Liver (tissue), 3 donors: Measurements from ENCODE around the gene UNG.

Experiments
- HNF4G ChIP-seq: IDR thresholded peaks from 2 replicates; pipeline ENCODE4 v1.6.1; 2016; ENCODE audit warnings: antibody characterized with exemption
- MAX ChIP-seq: IDR thresholded peaks from 2 replicates; pipeline ENCODE4 v1.6.1; 2016; ENCODE audit warnings: antibody characterized with exemption
- RAD21 ChIP-seq, 2 donors: IDR thresholded peaks; 2 replicates each; pipeline ENCODE4 v1.6.1; 2016; ENCODE audit warnings: antibody characterized with exemption in 2 of 2, mild to moderate bottlenecking in 2 of 2
- REST ChIP-seq: IDR thresholded peaks from 2 replicates; pipeline ENCODE4 v1.6.1; 2016; ENCODE audit warnings: antibody characterized with exemption, mild to moderate bottlenecking
- SP1 ChIP-seq: IDR thresholded peaks from 2 replicates; pipeline ENCODE4 v1.6.1; 2018; ENCODE audit warnings: antibody characterized with exemption, mild to moderate bottlenecking
- TAF1 ChIP-seq: conservative IDR thresholded peaks from 2 replicates; pipeline ENCODE4 v1.6.1; 2016; ENCODE audit warnings: antibody characterized with exemption, mild to moderate bottlenecking
- YY1 ChIP-seq: IDR thresholded peaks from 2 replicates; pipeline ENCODE4 v1.6.1; 2016; ENCODE audit warnings: antibody characterized with exemption, mild to moderate bottlenecking
- ZBTB33 ChIP-seq: IDR thresholded peaks from 2 replicates; pipeline ENCODE4 v1.6.1; 2016; ENCODE audit warnings: antibody characterized with exemption
- TF ChIP-seq, protein P1 (sequence below): fragments of 150-350 bp; IDR thresholded peaks from 2 replicates; pipeline ENCODE4 v1.5.1; 2017; ENCODE audit warnings: improper control_type of control experiment, low read depth, low read length; ENCODE audit not compliant: missing input control
- TF ChIP-seq, protein P2 (sequence below): IDR thresholded peaks from 2 replicates; pipeline ENCODE4 v1.6.1; 2016; ENCODE audit warnings: antibody characterized with exemption
- donor health status: healthy.
- donor health status: healthy.

DNA sequence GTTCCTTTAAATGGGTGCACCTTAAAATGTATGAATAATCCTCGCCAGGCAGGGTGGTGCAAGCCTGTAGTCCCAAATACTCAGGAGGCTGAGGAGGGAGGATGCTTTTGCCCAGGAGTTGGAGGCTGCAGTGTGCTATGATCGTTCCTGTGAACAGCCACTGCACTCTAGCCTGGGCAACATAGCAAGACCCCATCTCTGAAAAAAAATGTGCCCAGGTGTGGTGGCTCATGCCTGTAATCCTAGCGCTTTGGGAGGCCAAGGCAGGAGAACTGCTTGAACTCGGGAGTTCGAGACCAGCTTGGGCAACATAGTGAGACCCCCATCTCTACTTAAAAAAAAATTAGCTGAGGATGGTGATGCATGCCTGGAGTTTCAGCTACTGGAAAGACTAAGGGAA lies 58.6 kb downstream of the UNG start:
- TF ChIP-seq, protein P1, sequence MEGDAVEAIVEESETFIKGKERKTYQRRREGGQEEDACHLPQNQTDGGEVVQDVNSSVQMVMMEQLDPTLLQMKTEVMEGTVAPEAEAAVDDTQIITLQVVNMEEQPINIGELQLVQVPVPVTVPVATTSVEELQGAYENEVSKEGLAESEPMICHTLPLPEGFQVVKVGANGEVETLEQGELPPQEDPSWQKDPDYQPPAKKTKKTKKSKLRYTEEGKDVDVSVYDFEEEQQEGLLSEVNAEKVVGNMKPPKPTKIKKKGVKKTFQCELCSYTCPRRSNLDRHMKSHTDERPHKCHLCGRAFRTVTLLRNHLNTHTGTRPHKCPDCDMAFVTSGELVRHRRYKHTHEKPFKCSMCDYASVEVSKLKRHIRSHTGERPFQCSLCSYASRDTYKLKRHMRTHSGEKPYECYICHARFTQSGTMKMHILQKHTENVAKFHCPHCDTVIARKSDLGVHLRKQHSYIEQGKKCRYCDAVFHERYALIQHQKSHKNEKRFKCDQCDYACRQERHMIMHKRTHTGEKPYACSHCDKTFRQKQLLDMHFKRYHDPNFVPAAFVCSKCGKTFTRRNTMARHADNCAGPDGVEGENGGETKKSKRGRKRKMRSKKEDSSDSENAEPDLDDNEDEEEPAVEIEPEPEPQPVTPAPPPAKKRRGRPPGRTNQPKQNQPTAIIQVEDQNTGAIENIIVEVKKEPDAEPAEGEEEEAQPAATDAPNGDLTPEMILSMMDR = no peak
- TF ChIP-seq, protein P2, sequence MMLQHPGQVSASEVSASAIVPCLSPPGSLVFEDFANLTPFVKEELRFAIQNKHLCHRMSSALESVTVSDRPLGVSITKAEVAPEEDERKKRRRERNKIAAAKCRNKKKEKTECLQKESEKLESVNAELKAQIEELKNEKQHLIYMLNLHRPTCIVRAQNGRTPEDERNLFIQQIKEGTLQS = no peak
- TF ChIP-seq HNF4G (no peak), REST (no peak), SP1 (no peak), MAX (no peak), TAF1 (no peak), YY1 (no peak), RAD21 (IDR thresholded peaks at IDR 0.05) (no peak), ZBTB33 (no peak)
